GM23338 (cell line): ENCODE measurements around the gene OLFML3. TPM values are rescaled to one million over a fixed set of nuclear protein-coding genes. Genes with fewer than 3 reads are reported as not detected.

Source experiments
- ATAC-seq: fragments of 200-7000 bp; cut with Tn5 transposase; 3 replicates; pipeline ENCODE4 v1.9.1; 2020
- DNase-seq: peaks from one replicate; pipeline ENCODE4 v3.0.0-alpha.2; 2015; ENCODE audit warnings: low spot score
- H2AFZ ChIP-seq: fragments of 200-600 bp; sonication (generic); 2 replicates; pipeline ENCODE4 v1.8.0; 2016; ENCODE audit warnings: antibody characterized with exemption, mild to moderate bottlenecking, moderate library complexity
- H3F3A ChIP-seq: fragments of 200-600 bp; sonication (generic); replicated peaks from 2 replicates; pipeline ENCODE4 v1.8.0; 2017; ENCODE audit warnings: antibody characterized with exemption, mixed run types, low read depth
- H3K27ac ChIP-seq: fragments of 200-600 bp; sonication (generic); 2 replicates; pipeline ENCODE4 v1.6.1; 2016; ENCODE audit warnings: low read depth
- H3K27me3 ChIP-seq: fragments of 200-600 bp; sonication (generic); 2 replicates; pipeline ENCODE4 v1.8.0; 2016; ENCODE audit warnings: mild to moderate bottlenecking, mixed run types, moderate library complexity; ENCODE audit not compliant: insufficient read depth
- H3K36me3 ChIP-seq: fragments of 200-600 bp; sonication (generic); 2 replicates; pipeline ENCODE4 v1.8.0; 2016; ENCODE audit warnings: mild to moderate bottlenecking; ENCODE audit not compliant: insufficient read depth
- H3K4me1 ChIP-seq: fragments of 200-600 bp; sonication (generic); 2 replicates; pipeline ENCODE4 v1.8.0; 2016; ENCODE audit warnings: mild to moderate bottlenecking, moderate library complexity; ENCODE audit not compliant: insufficient read depth
- H3K4me2 ChIP-seq: fragments of 200-600 bp; sonication (generic); 2 replicates; pipeline ENCODE4 v1.7.1; 2017; ENCODE audit warnings: mixed run types
- H3K4me3 ChIP-seq: fragments of 200-600 bp; sonication (generic); 2 replicates; pipeline ENCODE4 v1.6.1; 2016; ENCODE audit warnings: mixed run types
- H3K79me2 ChIP-seq: fragments of 200-600 bp; sonication (generic); replicated peaks from 2 replicates; pipeline ENCODE4 v1.8.0; 2017; ENCODE audit warnings: mild to moderate bottlenecking; ENCODE audit not compliant: insufficient read depth
- H3K9me2 ChIP-seq: fragments of 200-600 bp; sonication (generic); 2 replicates; pipeline ENCODE4 v1.8.0; 2017; ENCODE audit not compliant: insufficient read depth
- H4K20me1 ChIP-seq: fragments of 200-600 bp; sonication (generic); replicated peaks from 2 replicates; pipeline ENCODE4 v1.8.0; 2017; ENCODE audit warnings: mild to moderate bottlenecking; ENCODE audit not compliant: insufficient read depth
- H3K27ac Mint-ChIP-seq: 2 replicates; pipeline ENCODE4 v1.8.0; 2020; ENCODE audit warnings: inconsistent platforms, mild to moderate bottlenecking, moderate library complexity, mixed read lengths
- H3K27me3 Mint-ChIP-seq: 3 replicates; pipeline ENCODE4 v1.8.0; 2022; ENCODE audit warnings: low read depth, mild to moderate bottlenecking, moderate library complexity, mixed read lengths, inconsistent platforms; ENCODE audit not compliant: insufficient read depth, poor library complexity
- H3K36me3 Mint-ChIP-seq: 3 replicates; pipeline ENCODE4 v1.8.0; 2021; ENCODE audit warnings: low read depth, mild to moderate bottlenecking, inconsistent platforms, moderate library complexity, mixed read lengths
- H3K4me1 Mint-ChIP-seq: 3 replicates; pipeline ENCODE4 v1.8.0; 2020; ENCODE audit warnings: mild to moderate bottlenecking, inconsistent platforms, mixed read lengths
- H3K4me3 Mint-ChIP-seq: 3 replicates; pipeline ENCODE4 v1.8.0; 2021; ENCODE audit warnings: moderate library complexity, mild to moderate bottlenecking, inconsistent platforms, mixed read lengths
- H3K9me3 Mint-ChIP-seq: 3 replicates; pipeline ENCODE4 v1.8.0; 2020; ENCODE audit warnings: moderate library complexity, mild to moderate bottlenecking, inconsistent platforms, mixed read lengths
- CREB1 ChIP-seq: fragments of 250-450 bp; sonication (Bioruptor Pico); IDR thresholded peaks from 2 replicates; pipeline ENCODE4 v1.5.0; 2020; ENCODE audit warnings: low read depth, mild to moderate bottlenecking, moderate library complexity
- CTCF ChIP-seq, 2 experiments: fragments of 200-600 bp in 1 of 2; sonication (generic) in 1 of 2; conservative IDR thresholded peaks; 2 replicates each; pipeline versions ENCODE4 v1.5.1 to v1.6.1; 2016 to 2017; ENCODE audit warnings: antibody characterized with exemption in 2 of 2, low read depth in 2 of 2, mild to moderate bottlenecking in 2 of 2, moderate library complexity in 1 of 2
- EZH2 ChIP-seq: fragments of 200-600 bp; sonication (generic); IDR thresholded peaks from one replicate; pipeline ENCODE4 v1.8.0; 2017; ENCODE audit warnings: antibody characterized with exemption, mild to moderate bottlenecking, low read depth; ENCODE audit not compliant: unreplicated experiment
- EZH2phosphoT487 ChIP-seq: fragments of 200-600 bp; sonication (generic); IDR thresholded peaks from one replicate; pipeline ENCODE4 v1.8.1; 2018; ENCODE audit warnings: antibody characterized with exemption; ENCODE audit not compliant: unreplicated experiment
- JUNB ChIP-seq: IDR thresholded peaks from one replicate; pipeline ENCODE4 v1.6.1; 2016; ENCODE audit warnings: antibody characterized with exemption; ENCODE audit not compliant: unreplicated experiment
- NANOG ChIP-seq: IDR thresholded peaks from 2 replicates; pipeline ENCODE4 v1.6.1; 2016; ENCODE audit warnings: antibody characterized with exemption, borderline replicate concordance
- POLR2AphosphoS5 ChIP-seq: IDR thresholded peaks from 2 replicates; pipeline ENCODE4 v1.6.1; 2016; ENCODE audit warnings: antibody characterized with exemption, low read depth
- REST ChIP-seq: IDR thresholded peaks from one replicate; pipeline ENCODE4 v1.6.1; 2018; ENCODE audit warnings: antibody characterized with exemption; ENCODE audit not compliant: unreplicated experiment
- STAT1 ChIP-seq: IDR thresholded peaks from one replicate; pipeline ENCODE4 v1.6.1; 2016; ENCODE audit warnings: antibody characterized with exemption; ENCODE audit not compliant: unreplicated experiment
- ZNF114 ChIP-seq: fragments of 250-450 bp; sonication (Bioruptor Pico); IDR thresholded peaks from 2 replicates; pipeline ENCODE4 v1.5.0; 2020; ENCODE audit warnings: mild to moderate bottlenecking, moderate library complexity
- ZNF331 ChIP-seq: fragments of 250-450 bp; sonication (Bioruptor Pico); IDR thresholded peaks from 2 replicates; pipeline ENCODE4 v1.5.0; 2020; ENCODE audit warnings: low read depth, mild to moderate bottlenecking, moderate library complexity
- polyA plus RNA-seq: library from polyadenylated mRNA; unstranded; fragments of >200 nt; fragmentation: Nextera tagmentation; extraction: Ambion mirVana; gene quantifications from 2 replicates; pipeline ENCODE4 v1.2.1, GENCODE V29; 2016
- total RNA-seq: library from RNA; depleted of rRNA; stranded (reverse); fragments of >200 nt; shearing (Covaris generic); gene quantifications from 2 replicates; pipeline ENCODE4 v1.2.3, GENCODE V29; 2014
- TF ChIP-seq, protein P1 (sequence below): fragments of 250-450 bp; sonication (Bioruptor Pico); IDR thresholded peaks from 2 replicates; pipeline ENCODE4 v1.5.0; 2020; ENCODE audit warnings: mild to moderate bottlenecking, moderate library complexity
- TF ChIP-seq, protein P2 (sequence below): IDR thresholded peaks from 2 replicates; pipeline ENCODE4 v1.6.1; 2016; ENCODE audit warnings: antibody characterized with exemption

The OLFML3 gene
- total and polyA plus RNA-seq, 2 experiments from 2014 or later: 42.8 to 69.9 TPM

GRCh38 chr1:114021665-114022099, 42.4 kb downstream of the OLFML3 start:
- Mint-ChIP-seq H3K27ac (no peak overlapping the region), H3K9me3 (peaks cover 20% of the 10 kb centered on the region), H3K36me3 (peaks cover 25% of the 10 kb centered on the region), H3K4me1 (peaks cover 32% of the 10 kb centered on the region), H3K27me3 (peaks cover 11% of the 10 kb centered on the region), H3K4me3 (no peak overlapping the region)
- Histone ChIP-seq H3K4me2 (no peak overlapping the region), H3K36me3 (0 out of 2 replicates have a peak, but pooled peaks cover 9% of the 10 kb centered on the region), H3K27ac (no peak overlapping the region), H3K4me3 (no peak overlapping the region), H3K79me2 (no peaks in the 10 kb centered on the region), H3K4me1 (peaks cover 31% of the 10 kb centered on the region), H3K9me2 (peaks cover 11% of the 10 kb centered on the region), H4K20me1 (no peaks in the 10 kb centered on the region), H3K27me3 (no peaks in the 10 kb centered on the region), H2AFZ (0 out of 2 replicates have a peak overlapping the region, but pooled peaks have one; percentile 61), H3F3A (no peaks in the 10 kb centered on the region)
- ATAC-seq (no peak), DNase-seq (no peak)
- TF ChIP-seq POLR2AphosphoS5 (no peak), NANOG (no peak), CTCF (conservative IDR thresholded peaks at IDR 0.05; ENCODE audit: low read depth in 2 of 2) (no peak), STAT1 (no peak), ZNF331 (CRISPR knock-in tag) (no peak), CREB1 (CRISPR knock-in tag) (no peak), JUNB (no peak), ZNF114 (CRISPR knock-in tag) (no peak), EZH2 (no peak), EZH2phosphoT487 (no peak), REST (no peak)
- TF ChIP-seq, protein P1, sequence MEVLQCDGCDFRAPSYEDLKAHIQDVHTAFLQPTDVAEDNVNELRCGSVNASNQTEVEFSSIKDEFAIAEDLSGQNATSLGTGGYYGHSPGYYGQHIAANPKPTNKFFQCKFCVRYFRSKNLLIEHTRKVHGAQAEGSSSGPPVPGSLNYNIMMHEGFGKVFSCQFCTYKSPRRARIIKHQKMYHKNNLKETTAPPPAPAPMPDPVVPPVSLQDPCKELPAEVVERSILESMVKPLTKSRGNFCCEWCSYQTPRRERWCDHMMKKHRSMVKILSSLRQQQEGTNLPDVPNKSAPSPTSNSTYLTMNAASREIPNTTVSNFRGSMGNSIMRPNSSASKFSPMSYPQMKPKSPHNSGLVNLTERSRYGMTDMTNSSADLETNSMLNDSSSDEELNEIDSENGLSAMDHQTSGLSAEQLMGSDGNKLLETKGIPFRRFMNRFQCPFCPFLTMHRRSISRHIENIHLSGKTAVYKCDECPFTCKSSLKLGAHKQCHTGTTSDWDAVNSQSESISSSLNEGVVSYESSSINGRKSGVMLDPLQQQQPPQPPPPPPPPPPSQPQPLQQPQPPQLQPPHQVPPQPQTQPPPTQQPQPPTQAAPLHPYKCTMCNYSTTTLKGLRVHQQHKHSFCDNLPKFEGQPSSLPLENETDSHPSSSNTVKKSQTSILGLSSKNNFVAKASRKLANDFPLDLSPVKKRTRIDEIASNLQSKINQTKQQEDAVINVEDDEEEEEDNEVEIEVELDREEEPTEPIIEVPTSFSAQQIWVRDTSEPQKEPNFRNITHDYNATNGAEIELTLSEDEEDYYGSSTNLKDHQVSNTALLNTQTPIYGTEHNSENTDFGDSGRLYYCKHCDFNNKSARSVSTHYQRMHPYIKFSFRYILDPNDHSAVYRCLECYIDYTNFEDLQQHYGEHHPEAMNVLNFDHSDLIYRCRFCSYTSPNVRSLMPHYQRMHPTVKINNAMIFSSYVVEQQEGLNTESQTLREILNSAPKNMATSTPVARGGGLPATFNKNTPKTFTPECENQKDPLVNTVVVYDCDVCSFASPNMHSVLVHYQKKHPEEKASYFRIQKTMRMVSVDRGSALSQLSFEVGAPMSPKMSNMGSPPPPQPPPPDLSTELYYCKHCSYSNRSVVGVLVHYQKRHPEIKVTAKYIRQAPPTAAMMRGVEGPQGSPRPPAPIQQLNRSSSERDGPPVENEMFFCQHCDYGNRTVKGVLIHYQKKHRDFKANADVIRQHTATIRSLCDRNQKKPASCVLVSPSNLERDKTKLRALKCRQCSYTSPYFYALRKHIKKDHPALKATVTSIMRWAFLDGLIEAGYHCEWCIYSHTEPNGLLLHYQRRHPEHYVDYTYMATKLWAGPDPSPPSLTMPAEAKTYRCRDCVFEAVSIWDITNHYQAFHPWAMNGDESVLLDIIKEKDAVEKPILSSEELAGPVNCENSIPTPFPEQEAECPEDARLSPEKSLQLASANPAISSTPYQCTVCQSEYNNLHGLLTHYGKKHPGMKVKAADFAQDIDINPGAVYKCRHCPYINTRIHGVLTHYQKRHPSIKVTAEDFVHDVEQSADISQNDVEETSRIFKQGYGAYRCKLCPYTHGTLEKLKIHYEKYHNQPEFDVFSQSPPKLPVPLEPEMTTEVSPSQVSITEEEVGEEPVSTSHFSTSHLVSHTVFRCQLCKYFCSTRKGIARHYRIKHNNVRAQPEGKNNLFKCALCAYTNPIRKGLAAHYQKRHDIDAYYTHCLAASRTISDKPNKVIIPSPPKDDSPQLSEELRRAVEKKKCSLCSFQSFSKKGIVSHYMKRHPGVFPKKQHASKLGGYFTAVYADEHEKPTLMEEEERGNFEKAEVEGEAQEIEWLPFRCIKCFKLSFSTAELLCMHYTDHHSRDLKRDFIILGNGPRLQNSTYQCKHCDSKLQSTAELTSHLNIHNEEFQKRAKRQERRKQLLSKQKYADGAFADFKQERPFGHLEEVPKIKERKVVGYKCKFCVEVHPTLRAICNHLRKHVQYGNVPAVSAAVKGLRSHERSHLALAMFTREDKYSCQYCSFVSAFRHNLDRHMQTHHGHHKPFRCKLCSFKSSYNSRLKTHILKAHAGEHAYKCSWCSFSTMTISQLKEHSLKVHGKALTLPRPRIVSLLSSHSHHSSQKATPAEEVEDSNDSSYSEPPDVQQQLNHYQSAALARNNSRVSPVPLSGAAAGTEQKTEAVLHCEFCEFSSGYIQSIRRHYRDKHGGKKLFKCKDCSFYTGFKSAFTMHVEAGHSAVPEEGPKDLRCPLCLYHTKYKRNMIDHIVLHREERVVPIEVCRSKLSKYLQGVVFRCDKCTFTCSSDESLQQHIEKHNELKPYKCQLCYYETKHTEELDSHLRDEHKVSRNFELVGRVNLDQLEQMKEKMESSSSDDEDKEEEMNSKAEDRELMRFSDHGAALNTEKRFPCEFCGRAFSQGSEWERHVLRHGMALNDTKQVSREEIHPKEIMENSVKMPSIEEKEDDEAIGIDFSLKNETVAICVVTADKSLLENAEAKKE (CRISPR knock-in tag): no peak
- TF ChIP-seq, protein P2, sequence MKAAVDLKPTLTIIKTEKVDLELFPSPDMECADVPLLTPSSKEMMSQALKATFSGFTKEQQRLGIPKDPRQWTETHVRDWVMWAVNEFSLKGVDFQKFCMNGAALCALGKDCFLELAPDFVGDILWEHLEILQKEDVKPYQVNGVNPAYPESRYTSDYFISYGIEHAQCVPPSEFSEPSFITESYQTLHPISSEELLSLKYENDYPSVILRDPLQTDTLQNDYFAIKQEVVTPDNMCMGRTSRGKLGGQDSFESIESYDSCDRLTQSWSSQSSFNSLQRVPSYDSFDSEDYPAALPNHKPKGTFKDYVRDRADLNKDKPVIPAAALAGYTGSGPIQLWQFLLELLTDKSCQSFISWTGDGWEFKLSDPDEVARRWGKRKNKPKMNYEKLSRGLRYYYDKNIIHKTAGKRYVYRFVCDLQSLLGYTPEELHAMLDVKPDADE: no peak
